ENCODE results near the gene CLEC9A.

Gene CLEC9A

DNA sequence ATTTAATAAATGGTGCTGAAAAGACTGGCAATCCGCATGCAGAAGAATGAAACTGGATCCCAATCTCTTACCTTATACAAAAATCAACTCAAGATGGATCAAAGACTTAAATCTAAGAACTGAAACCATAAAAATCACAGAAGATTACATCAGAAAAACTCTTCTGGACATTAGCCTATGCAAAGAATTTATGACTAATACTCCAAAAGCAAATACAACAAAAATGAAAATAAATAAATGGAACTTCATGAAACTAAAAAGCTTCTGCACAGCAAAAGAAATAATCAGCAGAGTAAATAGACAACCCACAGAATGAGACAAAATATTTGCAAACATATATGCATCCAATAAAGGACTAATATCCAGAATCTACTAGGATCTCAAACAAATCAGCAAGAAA is 82.6 kb downstream of the CLEC9A start (continued):
- TF ChIP-seq, protein P1, sequence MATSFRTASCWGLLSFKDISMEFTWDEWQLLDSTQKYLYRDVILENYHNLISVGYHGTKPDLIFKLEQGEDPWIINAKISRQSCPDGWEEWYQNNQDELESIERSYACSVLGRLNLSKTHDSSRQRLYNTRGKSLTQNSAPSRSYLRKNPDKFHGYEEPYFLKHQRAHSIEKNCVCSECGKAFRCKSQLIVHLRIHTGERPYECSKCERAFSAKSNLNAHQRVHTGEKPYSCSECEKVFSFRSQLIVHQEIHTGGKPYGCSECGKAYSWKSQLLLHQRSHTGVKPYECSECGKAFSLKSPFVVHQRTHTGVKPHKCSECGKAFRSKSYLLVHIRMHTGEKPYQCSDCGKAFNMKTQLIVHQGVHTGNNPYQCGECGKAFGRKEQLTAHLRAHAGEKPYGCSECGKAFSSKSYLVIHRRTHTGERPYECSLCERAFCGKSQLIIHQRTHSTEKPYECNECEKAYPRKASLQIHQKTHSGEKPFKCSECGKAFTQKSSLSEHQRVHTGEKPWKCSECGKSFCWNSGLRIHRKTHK (tag by site-specific recombination; IDR thresholded peaks at IDR 0.05): no peak
- TF ChIP-seq, protein P2, sequence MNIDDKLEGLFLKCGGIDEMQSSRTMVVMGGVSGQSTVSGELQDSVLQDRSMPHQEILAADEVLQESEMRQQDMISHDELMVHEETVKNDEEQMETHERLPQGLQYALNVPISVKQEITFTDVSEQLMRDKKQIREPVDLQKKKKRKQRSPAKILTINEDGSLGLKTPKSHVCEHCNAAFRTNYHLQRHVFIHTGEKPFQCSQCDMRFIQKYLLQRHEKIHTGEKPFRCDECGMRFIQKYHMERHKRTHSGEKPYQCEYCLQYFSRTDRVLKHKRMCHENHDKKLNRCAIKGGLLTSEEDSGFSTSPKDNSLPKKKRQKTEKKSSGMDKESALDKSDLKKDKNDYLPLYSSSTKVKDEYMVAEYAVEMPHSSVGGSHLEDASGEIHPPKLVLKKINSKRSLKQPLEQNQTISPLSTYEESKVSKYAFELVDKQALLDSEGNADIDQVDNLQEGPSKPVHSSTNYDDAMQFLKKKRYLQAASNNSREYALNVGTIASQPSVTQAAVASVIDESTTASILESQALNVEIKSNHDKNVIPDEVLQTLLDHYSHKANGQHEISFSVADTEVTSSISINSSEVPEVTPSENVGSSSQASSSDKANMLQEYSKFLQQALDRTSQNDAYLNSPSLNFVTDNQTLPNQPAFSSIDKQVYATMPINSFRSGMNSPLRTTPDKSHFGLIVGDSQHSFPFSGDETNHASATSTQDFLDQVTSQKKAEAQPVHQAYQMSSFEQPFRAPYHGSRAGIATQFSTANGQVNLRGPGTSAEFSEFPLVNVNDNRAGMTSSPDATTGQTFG (tag by site-specific recombination; IDR thresholded peaks at IDR 0.05; ENCODE audit: borderline replicate concordance): no peak
- TF ChIP-seq SCRT1 (tag by site-specific recombination; IDR thresholded peaks at IDR 0.05; ENCODE audit: borderline replicate concordance) (no peak), ZNF48 (tag by site-specific recombination; IDR thresholded peaks at IDR 0.05) (no peak), ZNF768 (tag by site-specific recombination; IDR thresholded peaks at IDR 0.05) (no peak)
- TF ChIP-seq, protein P3, sequence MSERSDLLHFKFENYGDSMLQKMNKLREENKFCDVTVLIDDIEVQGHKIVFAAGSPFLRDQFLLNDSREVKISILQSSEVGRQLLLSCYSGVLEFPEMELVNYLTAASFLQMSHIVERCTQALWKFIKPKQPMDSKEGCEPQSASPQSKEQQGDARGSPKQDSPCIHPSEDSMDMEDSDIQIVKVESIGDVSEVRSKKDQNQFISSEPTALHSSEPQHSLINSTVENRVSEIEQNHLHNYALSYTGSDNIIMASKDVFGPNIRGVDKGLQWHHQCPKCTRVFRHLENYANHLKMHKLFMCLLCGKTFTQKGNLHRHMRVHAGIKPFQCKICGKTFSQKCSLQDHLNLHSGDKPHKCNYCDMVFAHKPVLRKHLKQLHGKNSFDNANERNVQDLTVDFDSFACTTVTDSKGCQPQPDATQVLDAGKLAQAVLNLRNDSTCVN (tag by site-specific recombination; optimal IDR thresholded peaks at IDR 0.05): no peak

DNA sequence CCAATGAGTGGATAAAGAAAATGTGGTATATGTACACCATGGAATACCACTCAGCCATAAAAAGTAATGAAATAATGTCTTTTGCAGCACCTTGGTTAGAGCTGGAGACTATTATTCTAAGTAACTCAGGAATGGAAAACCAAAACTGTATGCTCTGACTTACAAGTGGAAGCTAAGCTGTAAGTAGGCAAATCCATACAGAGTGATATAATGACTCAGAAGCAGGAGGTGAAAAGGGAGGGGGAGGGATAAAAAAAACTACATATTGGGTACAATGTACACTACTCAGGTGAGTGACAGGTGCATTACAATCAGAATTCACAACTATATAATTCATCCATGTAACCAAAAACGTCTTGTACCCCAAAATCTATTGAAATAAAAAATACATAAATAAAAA is 83.4 kb downstream of the CLEC9A start:
- CTCF ChIA-PET: interaction anchor here (0.6 to 1.3 kb wide), 3 partner anchors 23 to 80 kb away, joined by 3 read pairs; no protein-coding TSS in a partner anchor

More for the DNA sequence above, 83.4 kb downstream of the CLEC9A start:
- no peaks in the 10 kb centered on the region for H3K36me3 ChIP-seq (ENCODE audit: control insufficient read depth in 2 of 2, insufficient read depth in 1 of 2, low read length in 2 of 2)
- no peak overlapping the region for H3K27ac ChIP-seq (ENCODE audit: extremely low read depth, low read depth, low read length)
- TF ChIP-seq ZNF341 (tag by site-specific recombination; IDR thresholded peaks at IDR 0.05; ENCODE audit: low read depth): no peak
- no peak for TF ChIP-seq ZNF138 (tag by site-specific recombination; IDR thresholded peaks at IDR 0.05; ENCODE audit: borderline replicate concordance)
- TF ChIP-seq, protein P4, sequence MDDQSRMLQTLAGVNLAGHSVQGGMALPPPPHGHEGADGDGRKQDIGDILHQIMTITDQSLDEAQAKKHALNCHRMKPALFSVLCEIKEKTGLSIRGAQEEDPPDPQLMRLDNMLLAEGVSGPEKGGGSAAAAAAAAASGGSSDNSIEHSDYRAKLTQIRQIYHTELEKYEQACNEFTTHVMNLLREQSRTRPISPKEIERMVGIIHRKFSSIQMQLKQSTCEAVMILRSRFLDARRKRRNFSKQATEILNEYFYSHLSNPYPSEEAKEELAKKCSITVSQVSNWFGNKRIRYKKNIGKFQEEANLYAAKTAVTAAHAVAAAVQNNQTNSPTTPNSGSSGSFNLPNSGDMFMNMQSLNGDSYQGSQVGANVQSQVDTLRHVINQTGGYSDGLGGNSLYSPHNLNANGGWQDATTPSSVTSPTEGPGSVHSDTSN (CRISPR knock-in tag; IDR thresholded peaks at IDR 0.05): no peak
- TF ChIP-seq ZNF510 (tag by site-specific recombination; IDR thresholded peaks at IDR 0.05; ENCODE audit: insufficient replicate concordance): no peak
- TF ChIP-seq ZNF426 (tag by site-specific recombination; IDR thresholded peaks at IDR 0.05): no peak
- no peak for TF ChIP-seq ZNF391 (tag by site-specific recombination; IDR thresholded peaks at IDR 0.05; ENCODE audit: borderline replicate concordance, low read depth)
- TF ChIP-seq GFI1B (tag by site-specific recombination; IDR thresholded peaks at IDR 0.05): no peak
- TF ChIP-seq, protein P5, sequence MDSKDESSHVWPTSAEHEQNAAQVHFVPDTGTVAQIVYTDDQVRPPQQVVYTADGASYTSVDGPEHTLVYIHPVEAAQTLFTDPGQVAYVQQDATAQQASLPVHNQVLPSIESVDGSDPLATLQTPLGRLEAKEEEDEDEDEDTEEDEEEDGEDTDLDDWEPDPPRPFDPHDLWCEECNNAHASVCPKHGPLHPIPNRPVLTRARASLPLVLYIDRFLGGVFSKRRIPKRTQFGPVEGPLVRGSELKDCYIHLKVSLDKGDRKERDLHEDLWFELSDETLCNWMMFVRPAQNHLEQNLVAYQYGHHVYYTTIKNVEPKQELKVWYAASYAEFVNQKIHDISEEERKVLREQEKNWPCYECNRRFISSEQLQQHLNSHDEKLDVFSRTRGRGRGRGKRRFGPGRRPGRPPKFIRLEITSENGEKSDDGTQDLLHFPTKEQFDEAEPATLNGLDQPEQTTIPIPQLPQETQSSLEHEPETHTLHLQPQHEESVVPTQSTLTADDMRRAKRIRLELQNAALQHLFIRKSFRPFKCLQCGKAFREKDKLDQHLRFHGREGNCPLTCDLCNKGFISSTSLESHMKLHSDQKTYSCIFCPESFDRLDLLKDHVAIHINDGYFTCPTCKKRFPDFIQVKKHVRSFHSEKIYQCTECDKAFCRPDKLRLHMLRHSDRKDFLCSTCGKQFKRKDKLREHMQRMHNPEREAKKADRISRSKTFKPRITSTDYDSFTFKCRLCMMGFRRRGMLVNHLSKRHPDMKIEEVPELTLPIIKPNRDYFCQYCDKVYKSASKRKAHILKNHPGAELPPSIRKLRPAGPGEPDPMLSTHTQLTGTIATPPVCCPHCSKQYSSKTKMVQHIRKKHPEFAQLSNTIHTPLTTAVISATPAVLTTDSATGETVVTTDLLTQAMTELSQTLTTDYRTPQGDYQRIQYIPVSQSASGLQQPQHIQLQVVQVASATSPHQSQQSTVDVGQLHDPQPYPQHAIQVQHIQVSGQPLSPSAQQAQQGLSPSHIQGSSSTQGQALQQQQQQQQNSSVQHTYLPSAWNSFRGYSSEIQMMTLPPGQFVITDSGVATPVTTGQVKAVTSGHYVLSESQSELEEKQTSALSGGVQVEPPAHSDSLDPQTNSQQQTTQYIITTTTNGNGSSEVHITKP (tag by site-specific recombination; IDR thresholded peaks at IDR 0.05): no peak
- no peak for TF ChIP-seq ZNF514 (tag by site-specific recombination; IDR thresholded peaks at IDR 0.05)
- no peak for TF ChIP-seq ZNF211 (tag by site-specific recombination; IDR thresholded peaks at IDR 0.05; ENCODE audit: low read depth)
- TF ChIP-seq ZBTB17 (tag by site-specific recombination; IDR thresholded peaks at IDR 0.05): no peak
- no peak for TF ChIP-seq ZNF16 (tag by site-specific recombination; IDR thresholded peaks at IDR 0.05; ENCODE audit: low read depth)
- no peak for TF ChIP-seq ZBTB1 (tag by site-specific recombination; IDR thresholded peaks at IDR 0.05)
- TF ChIP-seq, protein P6, sequence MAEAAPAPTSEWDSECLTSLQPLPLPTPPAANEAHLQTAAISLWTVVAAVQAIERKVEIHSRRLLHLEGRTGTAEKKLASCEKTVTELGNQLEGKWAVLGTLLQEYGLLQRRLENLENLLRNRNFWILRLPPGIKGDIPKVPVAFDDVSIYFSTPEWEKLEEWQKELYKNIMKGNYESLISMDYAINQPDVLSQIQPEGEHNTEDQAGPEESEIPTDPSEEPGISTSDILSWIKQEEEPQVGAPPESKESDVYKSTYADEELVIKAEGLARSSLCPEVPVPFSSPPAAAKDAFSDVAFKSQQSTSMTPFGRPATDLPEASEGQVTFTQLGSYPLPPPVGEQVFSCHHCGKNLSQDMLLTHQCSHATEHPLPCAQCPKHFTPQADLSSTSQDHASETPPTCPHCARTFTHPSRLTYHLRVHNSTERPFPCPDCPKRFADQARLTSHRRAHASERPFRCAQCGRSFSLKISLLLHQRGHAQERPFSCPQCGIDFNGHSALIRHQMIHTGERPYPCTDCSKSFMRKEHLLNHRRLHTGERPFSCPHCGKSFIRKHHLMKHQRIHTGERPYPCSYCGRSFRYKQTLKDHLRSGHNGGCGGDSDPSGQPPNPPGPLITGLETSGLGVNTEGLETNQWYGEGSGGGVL (tag by site-specific recombination; IDR thresholded peaks at IDR 0.05): no peak
- no peak for TF ChIP-seq ZNF600 (tag by site-specific recombination; IDR thresholded peaks at IDR 0.05)
- TF ChIP-seq ZNF133 (tag by site-specific recombination; IDR thresholded peaks at IDR 0.05): no peak
- POLR2A ChIA-PET: no interaction called here
- H3K9me3 ChIP-seq (ENCODE audit: control insufficient read depth, insufficient read depth, low read depth, low read length): no peaks in the 10 kb centered on the region
- H3K4me3 ChIP-seq (ENCODE audit: low read depth, low read length): no peak overlapping the region
- no peaks in the 10 kb centered on the region for H3K4me1 ChIP-seq (ENCODE audit: control insufficient read depth, insufficient read depth, low read length)

Data from HEK293 (cell line).